ENCODE results near the gene IMMP2L.

DNA sequence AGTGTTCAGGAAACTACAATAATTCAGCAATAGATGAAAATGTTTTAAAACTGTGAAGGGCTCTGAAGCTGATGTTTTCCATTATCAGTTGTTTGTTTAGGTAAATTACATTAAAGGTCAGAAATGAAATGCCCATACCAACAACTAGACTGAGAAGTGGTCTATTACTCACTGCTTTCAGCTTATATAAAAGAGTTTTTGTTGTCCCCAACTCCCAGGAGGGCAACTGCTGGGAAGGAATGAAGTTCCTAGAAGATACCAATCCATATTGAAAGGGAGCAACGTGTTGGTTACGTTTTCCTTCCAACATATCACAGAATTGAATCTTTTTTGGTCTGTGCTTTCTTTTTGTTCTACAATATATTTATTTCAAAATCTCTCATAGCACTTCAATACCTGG, 802.0 kb downstream of the IMMP2L start:
- TF ChIP-seq TCF7L2 (IDR thresholded peaks at IDR 0.05; ENCODE audit: low read depth, low read length), result no peak
- TF ChIP-seq, protein P1, sequence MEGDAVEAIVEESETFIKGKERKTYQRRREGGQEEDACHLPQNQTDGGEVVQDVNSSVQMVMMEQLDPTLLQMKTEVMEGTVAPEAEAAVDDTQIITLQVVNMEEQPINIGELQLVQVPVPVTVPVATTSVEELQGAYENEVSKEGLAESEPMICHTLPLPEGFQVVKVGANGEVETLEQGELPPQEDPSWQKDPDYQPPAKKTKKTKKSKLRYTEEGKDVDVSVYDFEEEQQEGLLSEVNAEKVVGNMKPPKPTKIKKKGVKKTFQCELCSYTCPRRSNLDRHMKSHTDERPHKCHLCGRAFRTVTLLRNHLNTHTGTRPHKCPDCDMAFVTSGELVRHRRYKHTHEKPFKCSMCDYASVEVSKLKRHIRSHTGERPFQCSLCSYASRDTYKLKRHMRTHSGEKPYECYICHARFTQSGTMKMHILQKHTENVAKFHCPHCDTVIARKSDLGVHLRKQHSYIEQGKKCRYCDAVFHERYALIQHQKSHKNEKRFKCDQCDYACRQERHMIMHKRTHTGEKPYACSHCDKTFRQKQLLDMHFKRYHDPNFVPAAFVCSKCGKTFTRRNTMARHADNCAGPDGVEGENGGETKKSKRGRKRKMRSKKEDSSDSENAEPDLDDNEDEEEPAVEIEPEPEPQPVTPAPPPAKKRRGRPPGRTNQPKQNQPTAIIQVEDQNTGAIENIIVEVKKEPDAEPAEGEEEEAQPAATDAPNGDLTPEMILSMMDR (IDR thresholded peaks at IDR 0.05), result no peak
